Fibroblast of lung (primary cell): ENCODE measurements around the gene ARRB1. TPM values are rescaled to one million over a fixed set of nuclear protein-coding genes. Genes with fewer than 3 reads are reported as not detected.

Source experiments
- DNase-seq, 2 donors: peaks; one replicate each; pipeline versions ENCODE4 v3.0.0 to v3.0.0-alpha.2; 2010; ENCODE audit warnings: low read depth in 2 of 2
- H2AFZ ChIP-seq: 2 replicates; pipeline ENCODE4 v1.5.1; 2012; ENCODE audit warnings: low read length, control low read depth, inconsistent platforms
- H3K27ac ChIP-seq: 2 replicates; pipeline ENCODE4 v1.5.1; 2011; ENCODE audit warnings: low read length, control low read depth; ENCODE audit not compliant: insufficient read depth
- H3K27me3 ChIP-seq: 2 replicates; pipeline ENCODE4 v1.5.1; 2011; ENCODE audit warnings: mild to moderate bottlenecking, low read length; ENCODE audit not compliant: control insufficient read depth, insufficient read depth
- H3K36me3 ChIP-seq: 2 replicates; pipeline ENCODE4 v1.5.1; 2011; ENCODE audit warnings: low read length; ENCODE audit not compliant: control insufficient read depth, insufficient read depth
- H3K4me1 ChIP-seq: 2 replicates; pipeline ENCODE4 v1.5.1; 2011; ENCODE audit warnings: low read length; ENCODE audit not compliant: control insufficient read depth, insufficient read depth; ENCODE audit errors: extremely low read depth
- H3K4me2 ChIP-seq: 2 replicates; pipeline ENCODE4 v1.5.1; 2011; ENCODE audit warnings: low read length, control low read depth; ENCODE audit not compliant: insufficient read depth; ENCODE audit errors: extremely low read depth
- H3K4me3 ChIP-seq, 4 experiments: fragments of 200-600 bp in 1 of 4; sonication (generic) in 1 of 4; replicated peaks in 1 of 4; 2 replicates each; pipeline ENCODE4 v1.5.1; 2011 to 2016; ENCODE audit warnings: low read length in 4 of 4, low read depth in 3 of 4, mild to moderate bottlenecking in 3 of 4, control low read depth in 2 of 4, inconsistent platforms in 1 of 4, mixed read lengths in 1 of 4; ENCODE audit not compliant: insufficient read depth in 1 of 4; ENCODE audit errors: control extremely low read depth in 1 of 4
- H3K79me2 ChIP-seq: 2 replicates; pipeline ENCODE4 v1.5.1; 2012; ENCODE audit warnings: mild to moderate bottlenecking, low read length, inconsistent platforms; ENCODE audit not compliant: control insufficient read depth, insufficient read depth
- H3K9ac ChIP-seq: 2 replicates; pipeline ENCODE4 v1.5.1; 2011; ENCODE audit warnings: mild to moderate bottlenecking, low read length, control low read depth; ENCODE audit not compliant: insufficient read depth
- H3K9me3 ChIP-seq: 2 replicates; pipeline ENCODE4 v1.5.1; 2012; ENCODE audit warnings: low read depth, low read length; ENCODE audit not compliant: control insufficient read depth, insufficient read depth
- H4K20me1 ChIP-seq: 2 replicates; pipeline ENCODE4 v1.5.1; 2011; ENCODE audit warnings: low read length; ENCODE audit not compliant: control insufficient read depth, insufficient read depth; ENCODE audit errors: extremely low read depth
- EZH2 ChIP-seq: IDR thresholded peaks from 2 replicates; pipeline ENCODE4 v1.5.1; 2012; ENCODE audit warnings: low read length, control low read depth, mild to moderate bottlenecking; ENCODE audit errors: missing control alignments
- polyA plus RNA-seq, 2 donors: library from polyadenylated mRNA; depleted of rRNA in 1 of 2; stranded (reverse) in 1 of 2; unstranded in 1 of 2; fragments of >200 nt; gene quantifications; 2 replicates each; pipeline ENCODE4 v1.2.1, GENCODE V29; 2011 to 2012; ENCODE audit warnings: missing spikeins in 1 of 2
- total RNA-seq: library from RNA; depleted of rRNA; stranded (reverse); fragments of >200 nt; gene quantifications from 2 replicates; pipeline ENCODE4 v1.2.1, GENCODE V29; 2014
- TF ChIP-seq, protein P1 (sequence below), 2 donors: IDR thresholded peaks in 1 of 2; conservative IDR thresholded peaks in 1 of 2; 1 replicate in 1 of 2; 2 replicates in 1 of 2; pipeline ENCODE4 v1.5.1; 2011 to 2012; ENCODE audit warnings: low read length in 2 of 2, control low read depth in 1 of 2, inconsistent platforms in 1 of 2, low read depth in 1 of 2, mild to moderate bottlenecking in 1 of 2

The ARRB1 gene
- total and polyA plus RNA-seq, 2 donors (not counting 1 experiment from before 2014, with no cell fraction given), result 4.3 to 18.9 TPM

DNA sequence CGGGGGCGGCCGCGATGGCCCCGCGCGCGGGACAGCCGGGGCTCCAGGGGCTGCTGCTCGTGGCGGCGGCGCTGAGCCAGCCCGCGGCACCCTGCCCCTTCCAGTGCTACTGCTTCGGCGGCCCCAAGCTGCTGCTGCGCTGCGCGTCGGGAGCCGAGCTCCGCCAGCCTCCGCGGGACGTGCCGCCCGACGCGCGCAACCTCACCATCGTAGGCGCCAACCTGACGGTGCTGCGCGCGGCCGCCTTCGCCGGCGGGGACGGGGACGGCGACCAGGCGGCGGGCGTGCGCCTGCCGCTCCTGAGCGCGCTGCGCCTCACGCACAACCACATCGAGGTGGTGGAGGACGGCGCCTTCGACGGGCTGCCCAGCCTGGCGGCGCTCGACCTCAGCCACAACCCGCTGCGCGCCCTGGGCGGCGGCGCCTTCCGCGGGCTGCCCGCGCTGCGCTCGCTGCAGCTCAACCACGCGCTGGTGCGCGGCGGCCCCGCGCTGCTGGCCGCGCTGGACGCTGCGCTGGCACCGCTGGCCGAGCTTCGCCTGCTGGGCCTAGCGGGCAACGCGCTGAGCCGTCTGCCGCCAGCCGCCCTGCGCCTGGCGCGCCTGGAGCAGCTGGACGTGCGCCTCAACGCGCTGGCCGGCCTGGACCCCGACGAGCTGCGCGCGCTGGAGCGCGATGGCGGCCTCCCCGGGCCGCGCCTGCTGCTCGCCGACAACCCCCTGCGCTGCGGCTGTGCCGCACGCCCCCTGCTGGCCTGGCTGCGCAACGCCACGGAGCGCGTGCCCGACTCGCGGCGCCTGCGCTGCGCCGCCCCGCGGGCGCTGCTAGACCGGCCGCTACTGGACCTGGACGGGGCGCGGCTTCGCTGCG is 110.2 kb downstream of the ARRB1 start:
- Histone ChIP-seq H4K20me1 (no peaks in the 10 kb centered on the region), H3K9me3 (no peaks in the 10 kb centered on the region), H3K27me3 (peaks cover 37% of the 10 kb centered on the region), H3K4me3 (peak overlapping the region in 2 of 4 experiments; percentile 31 to 49), H2AFZ (peak overlapping the region; percentile 73), H3K27ac (no peak overlapping the region), H3K4me1 (no peaks in the 10 kb centered on the region), H3K36me3 (no peaks in the 10 kb centered on the region), H3K4me2 (peak overlapping the region; percentile 78), H3K79me2 (no peaks in the 10 kb centered on the region), H3K9ac (no peak overlapping the region)
- TF ChIP-seq, protein P1, sequence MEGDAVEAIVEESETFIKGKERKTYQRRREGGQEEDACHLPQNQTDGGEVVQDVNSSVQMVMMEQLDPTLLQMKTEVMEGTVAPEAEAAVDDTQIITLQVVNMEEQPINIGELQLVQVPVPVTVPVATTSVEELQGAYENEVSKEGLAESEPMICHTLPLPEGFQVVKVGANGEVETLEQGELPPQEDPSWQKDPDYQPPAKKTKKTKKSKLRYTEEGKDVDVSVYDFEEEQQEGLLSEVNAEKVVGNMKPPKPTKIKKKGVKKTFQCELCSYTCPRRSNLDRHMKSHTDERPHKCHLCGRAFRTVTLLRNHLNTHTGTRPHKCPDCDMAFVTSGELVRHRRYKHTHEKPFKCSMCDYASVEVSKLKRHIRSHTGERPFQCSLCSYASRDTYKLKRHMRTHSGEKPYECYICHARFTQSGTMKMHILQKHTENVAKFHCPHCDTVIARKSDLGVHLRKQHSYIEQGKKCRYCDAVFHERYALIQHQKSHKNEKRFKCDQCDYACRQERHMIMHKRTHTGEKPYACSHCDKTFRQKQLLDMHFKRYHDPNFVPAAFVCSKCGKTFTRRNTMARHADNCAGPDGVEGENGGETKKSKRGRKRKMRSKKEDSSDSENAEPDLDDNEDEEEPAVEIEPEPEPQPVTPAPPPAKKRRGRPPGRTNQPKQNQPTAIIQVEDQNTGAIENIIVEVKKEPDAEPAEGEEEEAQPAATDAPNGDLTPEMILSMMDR (conservative IDR thresholded peaks at IDR 0.05 in 1 of 2, IDR thresholded peaks at IDR 0.05 in 1 of 2; ENCODE audit: low read depth in 1 of 2, low read length in 2 of 2), result peak; percentile 37 to 55
- peak; percentile 73 for TF ChIP-seq EZH2
- peak; percentile 74 to 77 for DNase-seq

DNA sequence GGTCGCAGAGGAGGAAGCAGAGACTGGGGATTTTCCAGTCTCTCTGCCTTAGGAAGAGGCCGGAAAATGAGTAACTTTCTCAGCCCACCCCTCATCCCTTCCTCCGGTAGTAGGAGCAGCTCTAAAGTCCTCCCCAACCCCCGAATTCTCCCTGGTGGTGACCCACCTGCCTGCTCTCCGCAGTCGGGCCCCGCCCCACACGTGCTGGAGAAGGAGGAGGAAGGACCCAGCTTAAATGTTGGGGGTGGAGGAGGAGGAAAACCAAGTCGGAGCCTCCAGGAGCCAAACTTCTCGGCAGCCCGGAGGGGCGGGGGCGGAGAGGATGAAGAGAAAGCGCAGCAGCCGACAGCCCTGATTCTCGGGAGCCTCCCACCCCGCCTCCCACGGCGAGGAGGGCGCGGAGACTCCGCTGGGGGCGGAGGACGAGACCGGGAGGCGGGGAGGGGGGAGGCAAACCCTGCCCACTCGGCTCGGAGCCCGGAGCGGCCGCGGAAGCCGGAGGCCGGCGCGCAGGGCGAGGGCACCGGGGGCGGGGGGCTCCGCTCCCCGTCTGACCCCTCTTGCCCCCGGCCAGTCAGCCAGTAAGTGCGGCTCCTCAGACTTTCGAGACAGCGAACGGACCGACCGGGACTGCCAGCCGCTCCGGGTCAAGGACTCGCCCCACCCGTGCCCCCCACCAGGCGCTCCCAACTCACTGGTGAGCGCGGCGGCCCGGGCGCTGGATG is 111.0 kb downstream of the ARRB1 start, which contains the start of gene TPBGL:
Gene TPBGL, plus strand, starts transcription at position 464 of the 725 bp plus-strand sequence. CDS start 276 bp downstream, outside the sequence.
- H3K4me2 ChIP-seq, result peak within 1 kb of the TSS; percentile 64
- H4K20me1 ChIP-seq, result no peaks in the 10 kb centered on the region
- peak in 1 of 2 donors; percentile 6 for DNase-seq
- H3K79me2 ChIP-seq, result no peaks in the 10 kb centered on the region
- no peak within 1 kb of the TSS for H3K27ac ChIP-seq
- H3K9ac ChIP-seq, result no peak within 1 kb of the TSS
- H3K9me3 ChIP-seq, result no peaks in the 10 kb centered on the region
- H3K4me3 ChIP-seq, result peak within 1 kb of the TSS in 2 of 4 experiments; percentile 30 to 31
- peak; percentile 47 for TF ChIP-seq EZH2
- TF ChIP-seq, protein P1 (conservative IDR thresholded peaks at IDR 0.05 in 1 of 2, IDR thresholded peaks at IDR 0.05 in 1 of 2; ENCODE audit: low read depth in 1 of 2, low read length in 2 of 2), result no peak
- H3K36me3 ChIP-seq, result no peaks in the 10 kb centered on the region
- H3K27me3 ChIP-seq, result peaks cover 37% of the 10 kb centered on the region
- H2AFZ ChIP-seq, result peak within 1 kb of the TSS; percentile 73
- H3K4me1 ChIP-seq, result no peaks in the 10 kb centered on the region
